HepG2 (cell line): Measurements from ENCODE around the gene VWA1. TPM values are rescaled to one million over a fixed set of nuclear protein-coding genes. Genes with fewer than 3 reads are reported as not detected.

Experiments
- AGO1 ChIP-seq: fragments of 200-400 bp; formaldehyde crosslinking; IDR thresholded peaks from 2 replicates; pipeline ENCODE4 v1.6.1; 2017; ENCODE audit warnings: mild to moderate bottlenecking, low read depth, low read length, moderate library complexity; ENCODE audit not compliant: poor library complexity, severe bottlenecking
- ARID5B ChIP-seq: IDR thresholded peaks from 2 replicates; pipeline ENCODE4 v1.4.0; 2020; ENCODE audit warnings: mild to moderate bottlenecking, missing genetic modification reagents
- DBP ChIP-seq: sonication (generic); formaldehyde crosslinking; IDR thresholded peaks from 2 replicates; pipeline ENCODE4 v1.4.0; 2020; ENCODE audit warnings: missing genetic modification reagents; ENCODE audit errors: not compliant biosample characterization
- DMAP1 ChIP-seq: IDR thresholded peaks from 2 replicates; pipeline ENCODE4 v1.6.1; 2016
- ELF1 ChIP-seq: sonication (generic); formaldehyde crosslinking; IDR thresholded peaks from 2 replicates; pipeline ENCODE4 v1.4.0; 2020; ENCODE audit warnings: missing genetic modification reagents
- EZH2 ChIP-seq: conservative IDR thresholded peaks from 2 replicates; pipeline ENCODE4 v1.6.1; 2012; ENCODE audit warnings: mild to moderate bottlenecking, low read depth, low read length, moderate library complexity
- FOXJ3 ChIP-seq: sonication (generic); formaldehyde crosslinking; IDR thresholded peaks from 2 replicates; pipeline ENCODE4 v1.4.0; 2020; ENCODE audit warnings: missing genetic modification reagents, mild to moderate bottlenecking, borderline replicate concordance
- HNF1B ChIP-seq: sonication (generic); formaldehyde crosslinking; IDR thresholded peaks from 2 replicates; pipeline ENCODE4 v1.5.1; 2020; ENCODE audit warnings: mild to moderate bottlenecking, moderate library complexity, missing genetic modification reagents
- KDM1A ChIP-seq: IDR thresholded peaks from 2 replicates; pipeline ENCODE4 v1.6.1; 2016; ENCODE audit warnings: missing compliant biosample characterization
- MAZ ChIP-seq, 2 experiments: sonication (generic) in 1 of 2; formaldehyde crosslinking in 1 of 2; IDR thresholded peaks; 2 replicates each; pipeline versions ENCODE4 v1.5.0 to v1.6.1; 2012 to 2020; ENCODE audit warnings: low read depth in 2 of 2, mild to moderate bottlenecking in 2 of 2, borderline replicate concordance in 1 of 2, improper control_type of control experiment in 1 of 2, low read length in 1 of 2, missing genetic modification reagents in 1 of 2, moderate library complexity in 1 of 2
- PLSCR1 ChIP-seq: sonication (generic); formaldehyde crosslinking; IDR thresholded peaks from 2 replicates; pipeline ENCODE4 v1.5.0; 2020; ENCODE audit warnings: missing genetic modification reagents, mild to moderate bottlenecking, borderline replicate concordance
- RELA ChIP-seq: sonication (generic); formaldehyde crosslinking; IDR thresholded peaks from 2 replicates; pipeline ENCODE4 v1.4.0; 2020; ENCODE audit warnings: missing genetic modification reagents
- ZBTB46 ChIP-seq: sonication (generic); formaldehyde crosslinking; IDR thresholded peaks from 2 replicates; pipeline ENCODE4 v1.4.0; 2020; ENCODE audit warnings: mild to moderate bottlenecking, missing genetic modification reagents, borderline replicate concordance
- ZNF24 ChIP-seq: fragments of 450-650 bp; IDR thresholded peaks from 2 replicates; pipeline ENCODE4 v1.6.1; 2017; ENCODE audit warnings: antibody characterized with exemption, mild to moderate bottlenecking
- ZNF280D ChIP-seq: sonication (generic); formaldehyde crosslinking; IDR thresholded peaks from 2 replicates; pipeline ENCODE4 v1.5.1; 2020; ENCODE audit warnings: mild to moderate bottlenecking, missing genetic modification reagents
- ZNF44 ChIP-seq: sonication (generic); formaldehyde crosslinking; IDR thresholded peaks from 2 replicates; pipeline ENCODE4 v1.5.1; 2020; ENCODE audit warnings: mild to moderate bottlenecking, missing genetic modification reagents
- ZNF749 ChIP-seq: sonication (generic); formaldehyde crosslinking; IDR thresholded peaks from 2 replicates; pipeline ENCODE4 v1.8.0; 2022; ENCODE audit warnings: mild to moderate bottlenecking, missing genetic modification reagents, moderate library complexity, borderline replicate concordance
- polyA plus RNA-seq, 8 experiments: library from polyadenylated mRNA; depleted of rRNA in 3 of 8; stranded (reverse) in 7 of 8; unstranded in 1 of 8; fragments of >200 nt; fragmentation: Illumina TruSeq in 4 of 8; extraction: Trizol in 4 of 8; gene quantifications; 2 replicates each; pipeline versions ENCODE4 v1.2.1 to v1.2.3, GENCODE V29; 2011 to 2016; ENCODE audit warnings: low read depth in 4 of 8, missing spikeins in 1 of 8, mixed read lengths in 1 of 8; ENCODE audit not compliant: insufficient read depth in 1 of 8
- total RNA-seq, 5 experiments: library from RNA; depleted of rRNA; stranded (reverse); fragments of >200 nt; fragmentation: Illumina TruSeq; extraction: Trizol; gene quantifications; 2 replicates each; pipeline ENCODE4 v1.2.3, GENCODE V29; 2016; ENCODE audit warnings: low read depth in 1 of 5

VWA1 gene
- total and polyA plus RNA-seq, 2 of the 13 experiments (the other 11 are each of a cell fraction or from before 2014, with no cell fraction given): 40.9 to 57.5 TPM

- TF ChIP-seq ZNF280D (CRISPR knock-in tag) (no peak), RELA (no peak), FOXJ3 (CRISPR knock-in tag) (no peak), HNF1B (CRISPR knock-in tag) (no peak), DMAP1 (no peak), PLSCR1 (CRISPR knock-in tag) (no peak), ELF1 (no peak), ZBTB46 (CRISPR knock-in tag) (no peak), EZH2 (no peak), ARID5B (CRISPR knock-in tag) (no peak), MAZ (IDR thresholded peaks at IDR 0.05; ENCODE audit: borderline replicate concordance, low read depth, low read length) (no peak), MAZ (CRISPR knock-in tag; IDR thresholded peaks at IDR 0.05; ENCODE audit: low read depth) (peak; percentile 62; the same call in 1 of the 2 replicates), KDM1A (CRISPR knock-in tag) (no peak), ZNF24 (no peak), ZNF44 (CRISPR knock-in tag) (no peak), ZNF749 (CRISPR knock-in tag) (no peak), DBP (no peak), AGO1 (peak; percentile 18)
These were observed 14.8 kb upstream of the VWA1 start (continued) for GRCh38 chr1:1420654-1421141.
